Activated naive CD8-positive, alpha-beta T cell treated with anti-CD3 and anti-CD28 coated beads, Interleukin-2, amount 50 U/mL, for 16 hours (primary cell): ENCODE data around the gene MARK3.

ENCODE experiments used
- DNase-seq: peaks from one replicate; pipeline ENCODE4 v3.0.0-alpha.2; 2020; ENCODE audit warnings: low read depth, low spot score

MARK3 gene

GRCh38 chr14:103536693-103537092 lies 151.5 kb downstream of the MARK3 start:
- no peak for DNase-seq

GRCh38 chr14:103537175-103537990 lies 152.2 kb downstream of the MARK3 start:
- no peak for DNase-seq

GRCh38 chr14:103538291-103539055 lies 153.3 kb downstream of the MARK3 start:
- DNase-seq, result no peak

GRCh38 chr14:103539056-103539825 lies 154.0 kb downstream of the MARK3 start:
- DNase-seq, result no peak

- no peak for DNase-seq
Measured at GRCh38 chr14:103540821-103541708, 155.8 kb downstream of the MARK3 start.

GRCh38 chr14:103541709-103542604 lies 156.7 kb downstream of the MARK3 start:
- no peak for DNase-seq

GRCh38 chr14:103542605-103543088 lies 157.4 kb downstream of the MARK3 start:
- no peak for DNase-seq

- no peak for DNase-seq
Measured at GRCh38 chr14:103543140-103543539, 157.9 kb downstream of the MARK3 start.

GRCh38 chr14:103543721-103544387 lies 158.6 kb downstream of the MARK3 start:
- DNase-seq, result no peak

GRCh38 chr14:103544388-103545218 lies 159.4 kb downstream of the MARK3 start:
- no peak for DNase-seq

GRCh38 chr14:103545219-103545914 lies 160.2 kb downstream of the MARK3 start:
- no peak for DNase-seq

- no peak for DNase-seq
Measured at GRCh38 chr14:103545915-103546651, 160.9 kb downstream of the MARK3 start.

GRCh38 chr14:103546652-103547454 lies 161.6 kb downstream of the MARK3 start:
- peak; percentile 72 for DNase-seq

- no peak for DNase-seq
Measured at GRCh38 chr14:103547455-103547940, 162.3 kb downstream of the MARK3 start.

GRCh38 chr14:103547941-103548462 lies 162.8 kb downstream of the MARK3 start:
- DNase-seq, result no peak
